Suppressor macrophage (primary cell): Measurements from ENCODE around the gene CCDC73.

ENCODE experiments used
- DNase-seq, 4 experiments: peaks; one replicate each; pipeline ENCODE4 v3.0.0-alpha.2; 2020 to 2022

CCDC73 gene

DNA sequence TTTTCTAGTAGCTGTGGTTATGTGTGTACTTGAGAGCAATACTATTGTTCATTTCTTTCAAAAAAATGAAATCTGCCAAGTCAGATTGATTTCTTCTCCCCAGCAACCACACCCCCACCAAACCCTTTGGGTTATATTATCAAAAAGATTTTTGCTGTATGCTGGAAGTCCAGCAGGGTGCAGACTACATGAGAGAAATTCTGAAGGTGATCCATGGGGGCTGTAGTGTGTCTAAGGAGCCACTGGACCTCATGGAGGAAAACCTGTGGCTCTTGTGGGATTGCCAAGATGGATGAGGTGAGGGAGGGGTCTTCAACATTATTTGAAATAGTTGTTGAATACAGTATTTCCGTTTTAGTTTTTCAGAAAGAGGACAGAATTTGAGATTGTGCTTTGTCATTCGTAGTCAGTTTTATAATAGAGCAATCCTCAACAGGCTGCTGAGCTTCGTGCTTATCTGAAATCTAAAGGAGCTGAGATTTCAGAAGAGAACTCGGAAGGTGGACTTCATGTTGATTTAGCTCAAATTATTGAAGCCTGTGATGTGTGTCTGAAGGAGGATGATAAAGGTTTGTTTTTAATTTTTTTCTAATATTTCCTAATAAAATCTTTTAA lies 207.8 kb downstream of the CCDC73 start:
- DNase-seq: peak in 2 of 4 experiments; percentile 17 to 34

DNA sequence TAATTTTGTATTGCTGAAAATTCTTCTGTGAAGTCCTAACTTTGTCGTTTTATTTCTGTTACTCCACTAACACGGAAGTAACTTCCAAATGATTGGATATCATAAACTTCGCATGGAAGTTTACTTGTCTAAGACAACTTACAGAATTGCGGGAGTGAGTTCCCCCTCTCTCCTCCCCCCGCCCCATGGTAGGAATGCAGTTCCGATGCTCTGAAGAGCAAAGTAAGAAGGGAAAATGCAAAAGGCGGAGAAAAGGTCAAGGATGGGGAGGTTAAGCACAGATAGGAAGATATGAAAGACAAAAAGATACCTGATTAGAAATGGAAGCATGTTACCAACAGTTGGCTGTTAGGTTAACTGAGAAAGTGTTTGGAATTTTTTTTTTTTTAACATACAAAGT lies 209.5 kb downstream of the CCDC73 start:
- DNase-seq: peak in 1 of 4 experiments; percentile 7

DNA sequence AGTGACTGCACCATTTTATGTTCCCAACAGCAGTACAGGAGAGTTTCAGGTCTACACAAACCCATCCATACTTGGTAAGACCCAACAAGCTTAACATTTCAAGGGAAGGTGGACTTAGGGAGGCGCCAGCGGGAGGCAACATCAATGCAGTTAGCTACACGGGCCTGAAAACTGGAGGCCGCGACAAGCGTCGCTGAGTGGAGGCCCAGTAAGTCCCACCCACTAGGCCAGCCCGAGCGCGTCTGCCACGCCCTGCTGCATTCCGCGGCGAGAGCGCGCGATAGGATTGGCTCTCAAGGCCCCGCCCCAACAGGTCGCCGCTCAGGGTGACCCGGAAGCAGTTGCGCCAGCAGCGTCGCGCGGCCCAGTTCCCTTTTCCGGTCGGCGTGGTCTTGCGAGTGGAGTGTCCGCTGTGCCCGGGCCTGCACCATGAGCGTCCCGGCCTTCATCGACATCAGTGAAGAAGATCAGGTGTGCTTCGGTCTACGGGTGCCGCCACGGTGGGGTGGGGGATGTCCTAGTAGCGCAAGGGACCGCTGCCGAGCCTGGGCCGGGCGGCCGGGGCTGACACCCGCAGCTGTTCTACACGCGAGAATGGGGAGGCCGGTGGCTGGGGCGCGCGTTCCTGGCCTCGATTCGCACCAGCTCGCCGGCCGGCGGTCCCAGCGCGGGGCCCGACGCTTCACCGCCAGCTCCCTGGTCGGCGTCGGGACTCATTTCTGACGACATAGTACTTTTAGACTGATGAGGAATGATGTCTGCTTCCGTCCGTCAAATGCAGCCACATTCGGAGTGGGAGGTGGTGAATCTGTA lies 210.8 kb downstream of the CCDC73 start, which contains the start of gene EIF3M:
Gene EIF3M, plus strand, starts transcription at position 373 of the 813 bp plus-strand sequence. Its CDS starts 57 bp downstream, at position 430.
- DNase-seq: peak; percentile 97 to 98 (median 98)

DNA sequence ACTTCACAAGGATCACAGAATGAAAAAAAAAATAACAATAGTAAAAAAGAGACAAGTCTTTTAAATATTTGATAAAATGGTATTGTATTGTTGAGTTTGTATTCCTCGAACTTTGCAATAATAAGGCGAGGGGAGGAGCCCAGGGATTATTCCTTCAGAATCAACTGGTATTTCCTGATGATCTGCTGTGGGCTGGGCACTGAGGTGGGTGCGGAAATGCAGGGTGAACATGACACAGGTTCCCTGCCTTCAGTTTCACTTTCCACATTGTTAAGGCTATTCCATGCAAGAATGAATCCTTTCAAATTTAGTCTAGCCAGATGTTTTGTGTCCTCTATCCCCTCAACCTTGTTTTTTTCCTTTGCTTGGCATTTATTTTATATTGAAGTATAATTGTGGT lies 212.9 kb downstream of the CCDC73 start:
- DNase-seq: no peak

DNA sequence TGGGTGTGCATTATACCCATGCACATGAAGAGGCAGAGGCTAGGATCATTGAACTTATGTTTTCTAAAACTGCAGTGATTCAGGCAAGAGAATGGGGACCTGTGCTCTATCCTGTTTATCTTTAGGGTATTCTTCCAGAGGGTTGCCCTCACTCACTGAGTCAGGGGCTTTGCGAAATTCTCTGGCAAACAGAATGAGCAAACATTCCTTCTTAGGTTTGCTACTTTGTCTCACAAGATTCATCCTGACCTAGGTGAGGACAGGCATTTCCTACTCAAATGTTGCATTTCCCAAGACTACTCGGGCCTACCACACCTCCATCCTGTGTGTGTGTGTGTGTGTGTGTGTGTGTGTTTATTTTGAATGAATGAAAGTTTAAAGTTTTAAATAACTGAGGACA lies 213.5 kb downstream of the CCDC73 start:
- no peak for DNase-seq

DNA sequence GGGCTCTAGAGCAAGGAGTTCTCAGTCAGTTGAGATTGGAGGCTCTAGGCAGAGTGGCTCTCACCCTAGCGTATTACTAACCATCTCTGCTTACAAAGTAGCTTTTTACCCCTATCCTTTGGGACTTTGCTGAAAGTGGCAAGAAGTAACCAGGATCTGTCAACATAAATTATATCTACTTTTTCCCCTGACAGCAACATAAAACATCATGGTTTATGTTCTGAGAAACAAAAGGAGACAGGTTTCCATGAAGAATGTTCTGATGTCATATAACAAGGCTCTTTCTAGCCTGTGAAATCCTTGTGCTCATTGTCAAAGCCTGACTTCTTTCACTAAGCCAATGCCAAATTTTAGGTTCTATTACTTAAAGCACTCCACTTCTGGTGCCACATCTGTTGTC lies 218.0 kb downstream of the CCDC73 start:
- DNase-seq: no peak

DNA sequence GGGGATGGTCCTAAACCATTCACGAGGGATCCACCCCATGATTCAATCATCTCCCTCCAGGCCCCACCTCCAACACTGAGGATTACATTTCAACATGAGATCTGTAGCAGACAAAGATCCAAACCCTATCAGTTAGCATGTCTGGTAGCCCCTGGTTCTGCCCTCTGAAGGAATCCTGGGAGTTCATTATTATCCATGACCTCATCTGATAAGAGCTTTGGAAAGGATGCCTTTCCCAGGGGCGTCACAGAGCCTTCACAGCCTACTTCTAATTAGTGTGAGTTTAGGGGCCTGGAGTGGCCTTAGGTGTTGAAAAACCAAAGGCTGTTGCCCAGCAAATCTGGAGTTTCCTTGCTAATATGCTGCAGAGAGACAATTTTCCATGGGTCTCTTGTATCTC lies 219.4 kb downstream of the CCDC73 start:
- DNase-seq: no peak

DNA sequence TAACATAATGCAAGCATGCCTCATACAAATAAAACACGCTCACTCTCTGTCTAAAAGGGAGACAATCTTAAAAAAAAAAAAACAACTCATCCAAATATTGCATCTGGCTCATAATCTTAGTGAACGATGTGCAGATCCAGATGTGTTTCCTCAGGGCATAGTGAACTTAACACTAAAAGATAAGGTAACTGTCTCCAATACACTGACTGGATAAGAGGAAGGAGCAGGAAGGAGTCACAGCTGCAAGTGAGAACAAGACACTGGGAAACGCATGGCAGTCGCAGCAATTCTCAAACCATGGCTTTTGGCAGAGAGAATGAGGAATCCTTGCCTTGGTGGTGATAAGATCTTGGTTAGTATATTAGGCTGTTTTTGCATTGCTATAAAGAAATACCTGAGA lies 220.0 kb downstream of the CCDC73 start:
- no peak for DNase-seq

DNA sequence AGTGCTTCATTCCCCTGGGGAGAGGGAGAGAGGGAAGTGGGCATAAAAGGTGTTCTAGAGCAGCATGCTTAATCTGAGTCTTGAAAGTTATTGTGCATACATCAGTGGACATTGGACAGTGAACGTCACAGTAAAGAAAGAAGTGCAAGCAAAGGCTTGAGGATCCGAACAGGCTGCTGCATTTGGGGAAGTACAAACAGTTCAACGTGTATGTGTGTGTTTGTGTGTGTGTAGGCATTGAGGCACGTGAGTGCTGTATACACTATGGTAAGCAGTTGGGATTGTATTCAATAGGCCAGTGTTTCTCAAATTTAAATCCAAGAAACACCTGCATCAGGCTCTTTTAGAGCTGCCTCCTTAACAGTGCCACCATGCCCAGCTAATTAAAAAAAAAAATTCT lies 221.2 kb downstream of the CCDC73 start:
- DNase-seq: peak in 3 of 4 experiments; percentile 47 to 58 (median 47)

DNA sequence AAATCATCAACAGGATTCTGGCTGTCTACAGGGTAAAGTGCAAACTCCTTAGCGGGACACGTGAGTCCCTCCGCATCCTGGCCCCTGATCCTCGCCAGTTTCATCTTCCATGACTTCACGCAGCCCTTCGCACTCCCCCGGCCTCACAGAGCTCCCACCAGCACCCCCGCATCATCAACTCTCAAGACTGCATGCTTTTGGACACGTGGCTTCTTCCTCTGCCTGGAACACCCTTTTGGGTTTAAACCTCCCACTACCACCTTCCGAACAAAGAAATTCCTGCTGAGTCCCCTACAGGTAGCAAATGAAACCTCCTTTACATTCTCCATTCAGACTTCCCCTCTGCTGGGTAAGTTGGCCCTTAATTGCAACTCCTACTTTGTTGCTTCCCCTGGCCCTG lies 223.4 kb downstream of the CCDC73 start:
- DNase-seq: no peak

DNA sequence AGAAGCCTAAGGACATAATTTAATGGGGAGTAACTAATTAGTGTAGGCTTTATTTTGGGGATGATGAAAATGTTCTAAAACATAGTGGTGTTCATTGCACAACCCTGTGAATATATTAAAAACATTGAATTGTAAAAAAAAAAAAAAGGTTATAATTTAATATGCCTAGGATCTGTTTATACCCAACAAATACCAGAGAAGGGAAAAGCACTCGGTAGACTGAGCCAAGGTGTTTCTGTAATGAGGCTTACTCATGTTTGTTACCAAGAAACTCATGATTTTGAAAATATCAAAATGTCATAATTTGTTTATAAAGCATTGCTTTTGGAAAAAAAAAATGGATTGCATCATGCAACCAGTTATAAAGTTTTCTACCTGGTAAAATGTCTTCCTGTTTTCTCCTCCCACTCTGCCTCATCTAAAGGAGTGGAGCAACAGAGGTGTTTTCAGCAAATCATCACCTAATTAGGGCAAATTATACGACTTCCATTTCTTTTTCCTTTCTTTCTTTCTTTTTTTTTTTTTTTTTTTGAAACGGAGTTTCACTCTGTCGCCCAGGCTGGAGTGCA lies 225.1 kb downstream of the CCDC73 start:
- no peak for DNase-seq

DNA sequence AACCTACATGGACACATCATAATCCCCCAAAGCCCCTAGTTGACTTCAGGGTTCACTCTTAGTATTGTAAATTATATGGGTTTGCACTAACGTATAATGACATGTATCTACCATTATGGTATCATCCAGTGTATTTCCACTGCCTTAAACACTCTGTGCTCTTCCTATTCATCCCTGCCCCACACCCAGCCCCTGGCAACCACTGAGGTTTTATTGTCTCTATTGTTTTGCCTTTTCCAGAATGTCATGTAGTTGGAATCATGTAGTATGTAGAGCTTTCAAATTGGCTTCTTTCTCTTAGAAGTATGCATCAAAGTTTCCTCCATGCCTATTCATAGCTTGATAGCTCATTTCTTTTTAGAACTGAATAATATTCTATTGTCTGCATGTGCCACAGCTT lies 227.3 kb downstream of the CCDC73 start:
- DNase-seq: no peak

DNA sequence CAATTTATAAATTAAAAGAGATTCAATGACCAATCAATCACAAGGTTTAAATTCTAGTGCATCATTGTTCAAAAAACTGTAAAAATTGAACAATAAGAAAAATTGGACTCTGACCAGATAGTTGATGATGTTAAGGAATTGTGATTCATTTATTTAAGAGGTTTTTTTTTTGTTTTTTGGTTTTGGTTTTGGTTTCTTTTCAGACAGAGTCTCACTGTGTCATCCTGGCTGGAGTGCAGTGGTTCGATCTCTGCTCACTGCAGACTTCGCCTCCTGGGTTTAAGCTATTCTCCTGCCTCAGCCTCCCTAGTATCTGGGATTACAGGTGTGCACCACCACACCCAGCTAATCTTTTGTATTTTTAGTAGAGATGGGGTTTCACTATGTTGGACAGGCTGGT lies 227.9 kb downstream of the CCDC73 start:
- DNase-seq: no peak

DNA sequence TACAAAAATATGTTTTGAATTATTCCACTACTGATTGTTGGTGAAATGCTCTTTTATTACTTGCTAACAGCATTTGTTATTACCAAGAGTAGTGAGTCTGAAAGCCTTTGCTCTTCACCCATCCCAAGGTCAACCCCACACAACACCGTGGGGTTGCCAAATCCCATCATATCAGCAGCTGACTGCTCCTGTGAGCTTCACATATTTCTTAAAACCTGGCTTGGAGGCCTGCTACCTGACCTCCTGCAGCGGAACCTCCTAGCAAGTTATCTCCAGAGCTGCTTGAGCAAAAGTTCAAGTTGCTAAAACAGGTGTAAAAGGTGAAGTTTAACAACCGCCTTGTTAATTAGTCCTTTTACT lies 230.9 kb downstream of the CCDC73 start:
- DNase-seq: no peak

DNA sequence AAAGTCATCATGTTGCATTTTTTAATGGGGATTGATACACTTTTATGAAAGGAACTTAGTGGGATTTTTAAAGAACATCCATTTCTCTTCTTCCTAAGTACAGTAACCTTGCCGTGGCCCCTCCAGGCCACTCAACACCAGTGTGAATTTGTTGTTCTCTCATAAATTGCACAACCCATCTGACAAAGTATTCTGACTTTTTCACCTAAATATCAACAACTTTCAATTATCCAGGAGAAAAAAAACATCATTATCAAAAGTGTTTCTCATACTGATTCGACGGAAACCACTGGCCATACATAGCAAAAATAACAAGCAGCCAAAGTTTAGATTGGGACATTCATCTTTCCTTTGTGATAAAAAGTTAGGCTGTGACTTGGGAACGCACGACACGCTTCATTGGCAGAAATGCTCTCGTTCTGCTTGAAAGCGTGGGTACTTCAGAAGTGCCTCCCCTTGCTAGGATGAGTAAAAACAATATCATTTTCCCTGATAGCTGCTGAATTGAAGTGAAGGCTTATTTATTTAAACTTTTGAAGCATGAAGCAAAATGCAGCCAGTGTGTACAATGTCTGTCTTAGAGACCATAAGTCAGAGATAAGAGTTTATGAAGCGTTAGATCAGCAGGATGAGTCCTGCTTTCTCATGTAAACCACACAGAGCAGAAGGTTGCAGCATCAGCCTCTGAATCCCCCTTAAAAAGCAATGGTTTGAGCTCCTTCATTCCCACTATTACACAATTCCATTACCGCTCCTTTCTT lies 231.4 kb downstream of the CCDC73 start:
- DNase-seq: no peak

DNA sequence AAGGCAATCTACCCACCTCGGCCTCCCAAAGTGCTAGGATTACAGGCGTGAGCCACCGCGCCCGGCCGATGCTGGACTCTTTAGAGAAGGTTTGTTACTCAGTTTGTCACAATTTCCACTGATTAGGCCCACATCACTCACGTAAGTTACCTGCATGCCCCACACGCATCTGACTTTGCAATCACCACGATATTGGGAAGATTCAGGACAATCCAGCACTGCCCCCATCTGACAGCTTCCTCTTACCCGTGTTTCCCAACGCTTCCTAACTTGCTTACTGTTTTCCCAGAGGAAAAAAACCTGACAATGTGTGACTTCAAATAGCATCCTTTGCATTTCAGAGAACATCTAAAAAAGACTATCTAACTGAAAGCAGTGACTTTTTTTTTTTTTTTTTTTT lies 232.6 kb downstream of the CCDC73 start:
- no peak for DNase-seq

DNA sequence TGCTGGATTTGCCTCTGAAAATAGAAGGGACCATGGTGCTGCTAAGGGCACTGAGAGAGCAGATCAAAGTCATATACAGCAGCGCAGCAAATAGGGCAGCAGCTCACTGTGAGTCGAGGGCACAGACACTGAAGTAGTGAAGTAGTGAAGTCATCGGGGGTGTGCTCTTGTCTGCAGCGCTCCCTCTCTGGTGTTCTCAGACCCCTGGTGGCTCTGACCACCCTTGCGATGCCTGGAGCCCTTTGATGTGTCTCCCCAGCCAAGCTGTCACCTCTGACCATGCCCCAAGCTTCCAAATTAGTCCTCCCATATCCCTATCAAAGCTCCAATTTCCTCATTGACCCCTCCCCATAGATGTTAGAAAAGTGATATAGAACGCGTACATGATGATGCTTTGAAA lies 238.6 kb downstream of the CCDC73 start:
- DNase-seq: no peak

DNA sequence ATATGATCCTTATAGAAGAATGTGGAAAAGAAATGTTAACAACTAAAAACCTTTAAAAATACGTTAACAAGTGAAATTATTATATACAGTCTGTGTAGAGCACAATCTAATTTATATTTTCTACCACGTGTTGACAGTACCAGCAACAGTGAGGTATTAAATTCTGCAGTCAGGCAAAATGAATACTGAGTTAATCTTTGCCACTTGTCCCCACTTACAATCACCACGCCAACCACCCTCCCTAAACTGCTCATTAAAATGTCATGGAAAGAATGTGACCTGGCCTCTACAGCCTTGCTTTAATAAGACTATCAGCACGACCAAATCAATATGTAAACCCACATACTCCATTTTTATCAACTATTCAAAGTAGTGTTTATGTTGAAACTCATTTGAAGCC lies 239.4 kb downstream of the CCDC73 start:
- DNase-seq: no peak
